K562 (cell line): ENCODE results near the gene TAPBPL. TPM values are rescaled to one million over a fixed set of nuclear protein-coding genes. Genes with fewer than 3 reads are reported as not detected.

Source experiments
- BMI1 ChIP-seq: fragments of 150-350 bp; IDR thresholded peaks from 2 replicates; pipeline ENCODE4 v1.6.1; 2014; ENCODE audit warnings: low read length
- EZH2 ChIP-seq: IDR thresholded peaks from 2 replicates; pipeline ENCODE4 v1.6.1; 2012; ENCODE audit warnings: low read depth, mild to moderate bottlenecking, inconsistent platforms, low read length, borderline replicate concordance
- FOXP4 ChIP-seq: sonication (generic); formaldehyde crosslinking; IDR thresholded peaks from 2 replicates; pipeline ENCODE4 v1.8.0; 2022; ENCODE audit warnings: mild to moderate bottlenecking, missing genetic modification reagents, borderline replicate concordance
- GABPB2 ChIP-seq: fragments of 250-450 bp; sonication (Bioruptor Pico); conservative IDR thresholded peaks from 2 replicates; pipeline ENCODE4 v1.5.1; 2021; ENCODE audit warnings: mild to moderate bottlenecking
- HDAC3 ChIP-seq: fragments of 450-650 bp; IDR thresholded peaks from 2 replicates; pipeline ENCODE4 v1.6.1; 2018; ENCODE audit warnings: borderline replicate concordance, mild to moderate bottlenecking, moderate library complexity; ENCODE audit not compliant: partially characterized antibody
- NCOA4 ChIP-seq: fragments of 450-650 bp; IDR thresholded peaks from 2 replicates; pipeline ENCODE4 v1.6.1; 2018; ENCODE audit warnings: mild to moderate bottlenecking; ENCODE audit not compliant: partially characterized antibody
- RNF219 ChIP-seq: fragments of 250-450 bp; sonication (Bioruptor Pico); IDR thresholded peaks from 2 replicates; pipeline ENCODE4 v1.5.0; 2022; ENCODE audit warnings: mild to moderate bottlenecking
- SP1 ChIP-seq: sonication (generic); formaldehyde crosslinking; IDR thresholded peaks from 2 replicates; pipeline ENCODE4 v1.8.1; 2022; ENCODE audit warnings: mild to moderate bottlenecking, missing genetic modification reagents
- polyA plus RNA-seq, 8 experiments: library from polyadenylated mRNA; depleted of rRNA in 4 of 8; stranded (reverse) in 5 of 8; unstranded in 3 of 8; fragments of >200 nt; fragmentation: Nextera tagmentation in 2 of 8; fragmentation: Illumina TruSeq in 1 of 8; extraction: Ambion mirVana in 2 of 8; extraction: Trizol in 1 of 8; gene quantifications; 2 replicates each; pipeline versions ENCODE4 v1.2.1 to v1.2.3, GENCODE V29; 2011 to 2014; ENCODE audit warnings: inconsistent platforms in 1 of 8, missing spikeins in 1 of 8
- total RNA-seq, 7 experiments: library from RNA; depleted of rRNA in 6 of 7; stranded (reverse); fragments of >200 nt in 6 of 7; fragmentation: Illumina TruSeq in 2 of 7; extraction: Trizol in 2 of 7; gene quantifications; 2 replicates each; pipeline versions ENCODE4 v1.2.1 to v1.2.3, GENCODE V29; 2011 to 2021; ENCODE audit warnings: low replicate concordance in 1 of 7
- TF ChIP-seq, protein P1 (sequence below): fragments of 450-650 bp; IDR thresholded peaks from 2 replicates; pipeline ENCODE4 v1.6.1; 2016; ENCODE audit warnings: mild to moderate bottlenecking

TAPBPL gene
- total and polyA plus RNA-seq, 9 of the 15 experiments (the other 6 are each of a cell fraction or from before 2014, with no cell fraction given): 0.29 to 1.6 (median 0.45) TPM

GRCh38 chr12:6435961-6436715 is 15.7 kb upstream of the TAPBPL start (continued):
- no peak for TF ChIP-seq HDAC3
- no peak for TF ChIP-seq RNF219 (CRISPR knock-in tag)
- no peak for TF ChIP-seq BMI1
- no peak for TF ChIP-seq FOXP4 (CRISPR knock-in tag)
- no peak for TF ChIP-seq GABPB2 (CRISPR knock-in tag)
- TF ChIP-seq EZH2: no peak
- TF ChIP-seq NCOA4: no peak
- TF ChIP-seq, protein P1, sequence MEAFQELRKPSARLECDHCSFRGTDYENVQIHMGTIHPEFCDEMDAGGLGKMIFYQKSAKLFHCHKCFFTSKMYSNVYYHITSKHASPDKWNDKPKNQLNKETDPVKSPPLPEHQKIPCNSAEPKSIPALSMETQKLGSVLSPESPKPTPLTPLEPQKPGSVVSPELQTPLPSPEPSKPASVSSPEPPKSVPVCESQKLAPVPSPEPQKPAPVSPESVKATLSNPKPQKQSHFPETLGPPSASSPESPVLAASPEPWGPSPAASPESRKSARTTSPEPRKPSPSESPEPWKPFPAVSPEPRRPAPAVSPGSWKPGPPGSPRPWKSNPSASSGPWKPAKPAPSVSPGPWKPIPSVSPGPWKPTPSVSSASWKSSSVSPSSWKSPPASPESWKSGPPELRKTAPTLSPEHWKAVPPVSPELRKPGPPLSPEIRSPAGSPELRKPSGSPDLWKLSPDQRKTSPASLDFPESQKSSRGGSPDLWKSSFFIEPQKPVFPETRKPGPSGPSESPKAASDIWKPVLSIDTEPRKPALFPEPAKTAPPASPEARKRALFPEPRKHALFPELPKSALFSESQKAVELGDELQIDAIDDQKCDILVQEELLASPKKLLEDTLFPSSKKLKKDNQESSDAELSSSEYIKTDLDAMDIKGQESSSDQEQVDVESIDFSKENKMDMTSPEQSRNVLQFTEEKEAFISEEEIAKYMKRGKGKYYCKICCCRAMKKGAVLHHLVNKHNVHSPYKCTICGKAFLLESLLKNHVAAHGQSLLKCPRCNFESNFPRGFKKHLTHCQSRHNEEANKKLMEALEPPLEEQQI: no peak
- TF ChIP-seq SP1: no peak
- TF ChIP-seq, all 486 proteins: peak for 0
